DOHH2 (cell line): ENCODE results near the gene MYO1D.

Source experiments
- H3F3A ChIP-seq: fragments of 200-600 bp; sonication (generic), shearing (Covaris generic); 2 replicates; pipeline ENCODE4 v1.6.0; 2016; ENCODE audit warnings: antibody characterized with exemption, mild to moderate bottlenecking; ENCODE audit not compliant: control insufficient read depth, insufficient read depth
- H3K27ac ChIP-seq: fragments of 200-600 bp; sonication (generic); 2 replicates; pipeline ENCODE4 v1.5.1; 2014; ENCODE audit warnings: low read depth, mild to moderate bottlenecking, low read length, moderate library complexity
- H3K27me3 ChIP-seq: fragments of 200-600 bp; sonication (generic); 2 replicates; pipeline ENCODE4 v1.6.1; 2014; ENCODE audit warnings: mild to moderate bottlenecking, low read length, mixed read lengths; ENCODE audit not compliant: control insufficient read depth
- H3K36me3 ChIP-seq: fragments of 200-600 bp; sonication (generic); 2 replicates; pipeline ENCODE4 v1.6.1; 2014; ENCODE audit warnings: mild to moderate bottlenecking, low read length, moderate library complexity, mixed read lengths; ENCODE audit not compliant: control insufficient read depth
- H3K4me1 ChIP-seq: fragments of 200-600 bp; sonication (generic); 2 replicates; pipeline ENCODE4 v1.6.1; 2014; ENCODE audit warnings: mild to moderate bottlenecking, low read length, mixed read lengths; ENCODE audit not compliant: control insufficient read depth
- H3K4me2 ChIP-seq: fragments of 200-600 bp; sonication (generic); 2 replicates; pipeline ENCODE4 v1.6.0; 2014; ENCODE audit warnings: mild to moderate bottlenecking, low read length, moderate library complexity
- H3K4me3 ChIP-seq: fragments of 200-600 bp; sonication (generic); 2 replicates; pipeline ENCODE4 v1.5.1; 2014; ENCODE audit warnings: mild to moderate bottlenecking, low read length, mixed read lengths
- H3K79me2 ChIP-seq: fragments of 200-600 bp; sonication (generic); 2 replicates; pipeline ENCODE4 v1.6.1; 2014; ENCODE audit warnings: mild to moderate bottlenecking, low read length, mixed read lengths; ENCODE audit not compliant: control insufficient read depth
- H3K9me2 ChIP-seq: fragments of 200-600 bp; sonication (generic); replicated peaks from 2 replicates; pipeline ENCODE4 v1.6.1; 2014; ENCODE audit warnings: mild to moderate bottlenecking, low read length, mixed read lengths; ENCODE audit not compliant: control insufficient read depth
- H3K9me3 ChIP-seq: fragments of 200-600 bp; sonication (generic); 2 replicates; pipeline ENCODE4 v1.6.1; 2014; ENCODE audit warnings: antibody characterized with exemption, low read length, mixed read lengths; ENCODE audit not compliant: control insufficient read depth, insufficient read depth
- H4K20me1 ChIP-seq: fragments of 200-600 bp; sonication (generic); 2 replicates; pipeline ENCODE4 v1.6.0; 2014; ENCODE audit warnings: low read depth, mild to moderate bottlenecking, antibody characterized with exemption, low read length, moderate library complexity; ENCODE audit not compliant: control insufficient read depth, insufficient read depth
- CTCF ChIP-seq: fragments of 200-600 bp; sonication (generic); IDR thresholded peaks from one replicate; pipeline ENCODE4 v1.5.1; 2014; ENCODE audit warnings: antibody characterized with exemption, mild to moderate bottlenecking, low read depth, low read length; ENCODE audit not compliant: poor library complexity, severe bottlenecking
- EZH2phosphoT487 ChIP-seq: fragments of 200-600 bp; sonication (generic); IDR thresholded peaks from 2 replicates; pipeline ENCODE4 v1.6.1; 2017; ENCODE audit warnings: borderline replicate concordance, mild to moderate bottlenecking, antibody characterized with exemption, low read length, moderate library complexity, mixed read lengths

The MYO1D gene

GRCh38 chr17:32755045-32755805 lies 121.7 kb downstream of the MYO1D start:
- H3K4me1 ChIP-seq = no peaks in the 10 kb centered on the region
- H4K20me1 ChIP-seq = no peaks in the 10 kb centered on the region
- H3F3A ChIP-seq = no peaks in the 10 kb centered on the region
- no peaks in the 10 kb centered on the region for H3K9me2 ChIP-seq
- H3K36me3 ChIP-seq = no peaks in the 10 kb centered on the region
- no peaks in the 10 kb centered on the region for H3K79me2 ChIP-seq
- TF ChIP-seq CTCF = peak; percentile 55
- no peak for TF ChIP-seq EZH2phosphoT487
- no peak overlapping the region for H3K27ac ChIP-seq
- H3K4me2 ChIP-seq = no peak overlapping the region
- peaks cover 2% of the 10 kb centered on the region; the same call in 1 of the 2 replicates for H3K27me3 ChIP-seq
- no peak overlapping the region for H3K4me3 ChIP-seq
- no peaks in the 10 kb centered on the region for H3K9me3 ChIP-seq

- Histone ChIP-seq H3K4me2 (no peak overlapping the region), H4K20me1 (no peaks in the 10 kb centered on the region), H3F3A (no peaks in the 10 kb centered on the region), H3K36me3 (no peaks in the 10 kb centered on the region), H3K4me3 (no peak overlapping the region), H3K27ac (no peak overlapping the region), H3K4me1 (no peaks in the 10 kb centered on the region), H3K79me2 (no peaks in the 10 kb centered on the region), H3K9me2 (no peaks in the 10 kb centered on the region), H3K9me3 (no peaks in the 10 kb centered on the region), H3K27me3 (peaks cover 2% of the 10 kb centered on the region; the same call in 1 of the 2 replicates)
- TF ChIP-seq CTCF (no peak), EZH2phosphoT487 (no peak)
Observed at GRCh38 chr17:32752934-32753333, 124.0 kb downstream of the MYO1D start.

GRCh38 chr17:32747856-32748255 lies 129.1 kb downstream of the MYO1D start:
- Histone ChIP-seq H3F3A (no peaks in the 10 kb centered on the region), H3K9me3 (no peaks in the 10 kb centered on the region), H3K36me3 (no peaks in the 10 kb centered on the region), H3K4me2 (no peak overlapping the region), H3K4me1 (no peaks in the 10 kb centered on the region), H3K79me2 (no peaks in the 10 kb centered on the region), H3K4me3 (no peak overlapping the region), H3K9me2 (no peaks in the 10 kb centered on the region), H3K27ac (no peak overlapping the region), H3K27me3 (no peaks in the 10 kb centered on the region), H4K20me1 (no peaks in the 10 kb centered on the region)
- TF ChIP-seq CTCF = no peak
- no peak for TF ChIP-seq EZH2phosphoT487
